Measurements from ENCODE around the gene RIN2.

DNA sequence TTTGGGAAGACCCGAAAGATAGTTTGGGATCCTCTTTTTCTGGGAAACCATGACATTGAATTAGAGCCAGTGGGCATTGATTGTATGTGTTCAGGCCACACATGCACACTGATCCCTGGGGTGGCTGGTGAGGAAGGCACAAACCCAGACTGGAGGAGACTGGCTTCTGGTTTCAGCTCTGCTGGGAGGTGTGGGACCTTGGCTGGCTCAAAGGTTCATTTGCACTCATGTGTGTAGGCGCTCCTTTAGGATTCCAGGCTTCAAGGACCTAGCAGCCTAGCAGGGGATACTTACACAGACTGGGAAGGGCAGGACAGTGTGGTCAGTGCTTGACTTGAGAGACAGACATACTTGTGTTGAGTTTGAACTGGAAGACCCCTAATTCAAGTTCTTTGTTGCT is 7.2 kb downstream of the RIN2 start:
- TF ChIP-seq, protein P1, sequence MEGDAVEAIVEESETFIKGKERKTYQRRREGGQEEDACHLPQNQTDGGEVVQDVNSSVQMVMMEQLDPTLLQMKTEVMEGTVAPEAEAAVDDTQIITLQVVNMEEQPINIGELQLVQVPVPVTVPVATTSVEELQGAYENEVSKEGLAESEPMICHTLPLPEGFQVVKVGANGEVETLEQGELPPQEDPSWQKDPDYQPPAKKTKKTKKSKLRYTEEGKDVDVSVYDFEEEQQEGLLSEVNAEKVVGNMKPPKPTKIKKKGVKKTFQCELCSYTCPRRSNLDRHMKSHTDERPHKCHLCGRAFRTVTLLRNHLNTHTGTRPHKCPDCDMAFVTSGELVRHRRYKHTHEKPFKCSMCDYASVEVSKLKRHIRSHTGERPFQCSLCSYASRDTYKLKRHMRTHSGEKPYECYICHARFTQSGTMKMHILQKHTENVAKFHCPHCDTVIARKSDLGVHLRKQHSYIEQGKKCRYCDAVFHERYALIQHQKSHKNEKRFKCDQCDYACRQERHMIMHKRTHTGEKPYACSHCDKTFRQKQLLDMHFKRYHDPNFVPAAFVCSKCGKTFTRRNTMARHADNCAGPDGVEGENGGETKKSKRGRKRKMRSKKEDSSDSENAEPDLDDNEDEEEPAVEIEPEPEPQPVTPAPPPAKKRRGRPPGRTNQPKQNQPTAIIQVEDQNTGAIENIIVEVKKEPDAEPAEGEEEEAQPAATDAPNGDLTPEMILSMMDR (IDR thresholded peaks at IDR 0.05): no peak
- TF ChIP-seq POLR2A (IDR thresholded peaks at IDR 0.05): no peak

All from Peyer's patch (tissue), 4 donors.